ENCODE results near the gene C11orf21. TPM values are rescaled to one million over a fixed set of nuclear protein-coding genes. Genes with fewer than 3 reads are reported as not detected.
A peak's percentile ranks its signal among the peaks of the same experiment; 100 is the strongest.

Gene C11orf21
- total RNA-seq, 1 donor from 2014 or later = 8.1 TPM

DNA sequence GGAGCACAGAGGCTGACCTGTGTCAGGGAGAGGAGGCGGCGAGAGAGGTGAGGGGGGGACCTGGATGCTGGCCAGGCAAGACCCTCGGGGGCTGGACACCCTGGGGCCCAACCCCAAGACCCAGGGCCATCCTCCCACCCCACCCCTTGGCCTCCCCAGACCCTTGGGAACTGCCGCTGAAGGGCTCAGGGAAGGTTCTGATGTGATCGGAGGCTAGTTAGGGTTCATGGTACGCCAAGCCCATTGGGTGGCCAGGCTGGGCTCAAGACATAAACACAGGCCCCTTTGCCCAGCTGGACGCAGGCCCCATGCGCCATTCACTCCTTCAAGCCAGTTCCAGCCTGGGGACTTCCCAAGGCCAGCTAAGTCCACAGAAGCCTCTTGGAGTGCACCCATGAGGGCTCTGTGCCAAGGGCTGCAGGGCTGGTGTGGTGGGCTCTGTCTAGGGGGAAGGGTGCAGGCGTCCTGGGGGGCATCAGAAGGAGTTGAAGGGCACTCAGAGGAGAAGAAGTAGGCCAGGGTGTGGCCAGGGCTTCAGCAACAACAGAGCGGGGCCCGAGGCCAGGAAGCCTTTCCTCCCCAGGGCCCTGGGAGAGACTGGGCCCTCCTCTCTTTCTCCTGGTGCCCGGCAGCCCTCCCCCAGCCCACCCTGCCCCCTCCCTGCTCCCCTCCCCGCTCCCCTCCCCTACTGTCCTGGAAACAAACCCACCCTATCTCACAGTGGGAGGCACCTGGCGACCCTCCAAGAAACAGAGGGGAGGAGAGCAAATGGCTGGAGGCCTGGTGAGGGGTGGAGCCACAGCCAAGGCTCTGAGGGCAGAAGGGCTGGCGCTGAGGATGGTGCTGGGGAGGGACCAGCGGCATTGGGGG, 13.0 kb upstream of the C11orf21 start:
- no peaks in the 10 kb centered on the region for H3K27me3 ChIP-seq
- H3K36me3 ChIP-seq = no peaks in the 10 kb centered on the region
- H3K27ac ChIP-seq = peak overlapping the region; percentile 97
- DNase-seq (ENCODE audit: extremely low spot score in 2 of 2) = no peak
- H3K9me3 ChIP-seq = no peaks in the 10 kb centered on the region
- intact Hi-C loops (cut with DNase I) = loop anchor here (5.0 kb wide), 1 partner anchor 63 kb away; the partner anchor contains the start of gene CD81
- TF ChIP-seq POLR2A (IDR thresholded peaks at IDR 0.05) (no peak), POLR2AphosphoS5 (IDR thresholded peaks at IDR 0.05; ENCODE audit: insufficient read depth in 1 of 2, low read depth in 1 of 2) (peak in 1 of 2 donors; percentile 29)
- peaks cover 59% of the 10 kb centered on the region for H3K4me1 ChIP-seq
- no peak overlapping the region for H3K4me3 ChIP-seq

DNA sequence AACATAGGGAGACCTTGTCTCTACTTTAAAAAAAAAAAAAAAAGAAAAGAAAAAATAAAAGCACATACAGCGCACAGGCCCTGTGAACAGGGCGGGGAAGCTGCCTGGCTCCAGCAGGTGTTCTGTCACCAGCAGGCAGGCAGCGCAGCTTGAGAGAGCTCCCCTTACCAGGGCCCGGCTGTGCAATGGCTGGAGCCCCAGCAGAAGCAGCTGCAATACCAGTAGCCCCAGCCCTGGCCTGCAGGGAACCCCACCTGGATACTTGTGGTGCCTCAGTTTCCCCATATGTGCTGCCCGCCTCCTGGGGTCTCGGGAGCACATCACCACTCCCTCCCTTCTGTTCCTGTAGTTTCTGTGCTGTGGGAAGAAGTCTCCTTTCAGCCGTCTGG, 12.4 kb upstream of the C11orf21 start:
- no peak for TF ChIP-seq POLR2A (IDR thresholded peaks at IDR 0.05)
- TF ChIP-seq, protein P1, sequence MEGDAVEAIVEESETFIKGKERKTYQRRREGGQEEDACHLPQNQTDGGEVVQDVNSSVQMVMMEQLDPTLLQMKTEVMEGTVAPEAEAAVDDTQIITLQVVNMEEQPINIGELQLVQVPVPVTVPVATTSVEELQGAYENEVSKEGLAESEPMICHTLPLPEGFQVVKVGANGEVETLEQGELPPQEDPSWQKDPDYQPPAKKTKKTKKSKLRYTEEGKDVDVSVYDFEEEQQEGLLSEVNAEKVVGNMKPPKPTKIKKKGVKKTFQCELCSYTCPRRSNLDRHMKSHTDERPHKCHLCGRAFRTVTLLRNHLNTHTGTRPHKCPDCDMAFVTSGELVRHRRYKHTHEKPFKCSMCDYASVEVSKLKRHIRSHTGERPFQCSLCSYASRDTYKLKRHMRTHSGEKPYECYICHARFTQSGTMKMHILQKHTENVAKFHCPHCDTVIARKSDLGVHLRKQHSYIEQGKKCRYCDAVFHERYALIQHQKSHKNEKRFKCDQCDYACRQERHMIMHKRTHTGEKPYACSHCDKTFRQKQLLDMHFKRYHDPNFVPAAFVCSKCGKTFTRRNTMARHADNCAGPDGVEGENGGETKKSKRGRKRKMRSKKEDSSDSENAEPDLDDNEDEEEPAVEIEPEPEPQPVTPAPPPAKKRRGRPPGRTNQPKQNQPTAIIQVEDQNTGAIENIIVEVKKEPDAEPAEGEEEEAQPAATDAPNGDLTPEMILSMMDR (IDR thresholded peaks at IDR 0.05) = no peak
- no peak for TF ChIP-seq POLR2AphosphoS5 (IDR thresholded peaks at IDR 0.05; ENCODE audit: insufficient read depth in 1 of 2, low read depth in 1 of 2)
- H3K27ac ChIP-seq = peak overlapping the region; percentile 97
- H3K36me3 ChIP-seq = no peaks in the 10 kb centered on the region
- no peaks in the 10 kb centered on the region for H3K27me3 ChIP-seq
- intact Hi-C loops (cut with DNase I) = no loop called here
- H3K4me3 ChIP-seq = no peak overlapping the region
- DNase-seq (ENCODE audit: extremely low spot score in 2 of 2) = no peak
- peaks cover 59% of the 10 kb centered on the region for H3K4me1 ChIP-seq
- no peaks in the 10 kb centered on the region for H3K9me3 ChIP-seq

DNA sequence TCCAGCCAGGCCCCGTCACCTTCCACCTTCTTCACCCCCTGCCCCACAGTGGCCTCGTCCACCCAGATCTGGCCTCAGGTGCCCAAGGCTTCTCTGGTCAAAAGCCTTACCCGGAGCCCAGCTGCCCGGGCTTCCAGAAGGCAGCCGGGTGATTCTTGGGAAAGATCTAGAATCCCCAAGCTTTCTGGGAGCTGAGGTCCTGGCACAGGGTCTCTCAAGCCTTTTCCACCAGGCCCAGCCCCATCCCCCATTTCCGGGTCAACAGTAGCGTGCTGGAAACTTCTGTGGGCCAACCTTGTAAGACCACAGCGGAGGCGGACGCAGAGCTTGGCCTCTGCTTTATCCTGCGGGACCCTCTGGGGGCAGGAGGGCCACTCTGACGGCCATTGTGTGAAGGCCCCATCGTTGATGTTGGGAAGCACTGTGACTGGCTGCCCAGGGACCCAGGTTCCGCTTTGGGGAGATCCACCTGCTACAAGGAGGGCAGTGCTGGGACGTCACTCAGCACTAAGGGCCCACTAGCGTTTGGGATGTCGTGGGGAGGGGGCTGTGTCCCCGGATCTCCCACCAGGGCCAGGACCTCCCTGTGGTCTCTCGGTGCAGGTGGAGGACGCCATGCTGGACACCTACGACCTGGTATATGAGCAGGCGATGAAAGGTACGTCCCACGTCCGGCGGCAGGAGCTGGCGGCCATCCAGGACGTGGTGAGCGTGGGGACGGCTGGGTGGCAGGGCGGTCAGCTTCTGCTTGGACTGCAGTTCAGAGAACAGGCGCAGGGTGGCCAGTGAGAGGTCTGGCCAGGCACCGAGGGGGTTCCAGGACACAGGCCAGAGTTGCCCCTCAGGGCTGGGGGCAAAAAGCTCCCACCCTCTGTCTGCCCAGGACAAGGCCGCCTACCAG, 11.6 kb upstream of the C11orf21 start:
- DNase-seq (ENCODE audit: extremely low spot score in 2 of 2) = no peak
- Histone ChIP-seq H3K27ac (peak overlapping the region; percentile 97), H3K4me1 (peaks cover 59% of the 10 kb centered on the region), H3K4me3 (no peak overlapping the region), H3K9me3 (no peaks in the 10 kb centered on the region), H3K36me3 (no peaks in the 10 kb centered on the region), H3K27me3 (no peaks in the 10 kb centered on the region)
- intact Hi-C loops (cut with DNase I) = no loop called here
- TF ChIP-seq POLR2A (IDR thresholded peaks at IDR 0.05) = no peak
- no peak for TF ChIP-seq POLR2AphosphoS5 (IDR thresholded peaks at IDR 0.05; ENCODE audit: insufficient read depth in 1 of 2, low read depth in 1 of 2)
- TF ChIP-seq, protein P1 (IDR thresholded peaks at IDR 0.05) = no peak

DNA sequence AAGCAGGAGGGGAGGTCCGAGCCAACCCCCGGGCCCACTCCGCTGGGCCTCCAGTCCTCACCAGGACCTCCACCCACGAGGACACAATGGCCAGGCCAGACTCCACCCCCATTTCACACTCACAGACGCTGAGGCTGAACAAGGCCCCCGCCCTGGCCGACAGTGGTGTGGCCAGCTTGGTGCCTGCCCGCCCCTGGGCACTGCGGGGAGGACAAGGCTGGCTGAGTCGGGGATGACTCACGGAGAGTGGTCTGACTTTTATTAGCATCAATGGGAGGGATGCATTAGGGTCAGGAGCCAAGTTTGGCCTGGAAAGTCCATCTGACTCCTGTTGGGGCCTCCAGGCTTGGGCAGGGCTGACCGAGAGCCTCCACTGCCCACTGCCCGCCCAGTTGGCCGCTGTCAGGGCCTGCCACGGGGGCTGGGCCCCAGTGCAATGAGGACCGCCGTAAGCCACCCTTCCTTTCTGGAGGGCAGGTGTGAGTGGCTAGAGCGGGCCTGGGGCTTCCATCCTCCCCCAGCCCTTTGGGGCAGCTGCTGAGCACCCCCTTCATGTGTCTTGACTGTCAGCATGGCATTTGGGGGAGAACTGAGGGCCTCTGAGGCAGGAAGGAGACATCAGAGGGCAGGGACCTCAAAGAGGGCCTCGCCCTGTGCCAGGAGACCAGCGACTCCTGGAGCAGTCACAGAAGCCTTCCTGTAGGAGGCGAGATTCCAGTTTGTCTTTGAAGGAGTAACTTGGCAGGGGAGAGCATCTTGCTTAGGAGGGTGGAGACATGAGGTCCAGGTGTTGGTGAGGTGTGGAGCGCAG, 10.7 kb upstream of the C11orf21 start:
- Histone ChIP-seq H3K27ac (peak overlapping the region; percentile 97), H3K4me3 (no peak overlapping the region), H3K9me3 (no peaks in the 10 kb centered on the region), H3K36me3 (no peaks in the 10 kb centered on the region), H3K4me1 (peaks cover 66% of the 10 kb centered on the region), H3K27me3 (no peaks in the 10 kb centered on the region)
- intact Hi-C loops (cut with DNase I) = no loop called here
- no peak for DNase-seq (ENCODE audit: extremely low spot score in 2 of 2)
- peak; percentile 58 to 87 for TF ChIP-seq POLR2AphosphoS5 (IDR thresholded peaks at IDR 0.05; ENCODE audit: insufficient read depth in 1 of 2, low read depth in 1 of 2)
- TF ChIP-seq, protein P1 (IDR thresholded peaks at IDR 0.05) = no peak
- no peak for TF ChIP-seq POLR2A (IDR thresholded peaks at IDR 0.05)

All from vagina (tissue), 2 donors.